GM18873 (cell line): ENCODE results near the gene SLC5A11.
"Not testable (repeated sequence)": the region's sequence is repeated elsewhere in the genome, so short reads cannot be mapped to it uniquely, and the experiment has no call there.

Source experiments
- ATAC-seq: cut with Tn5 transposase; IDR thresholded peaks from one replicate; pipeline ENCODE4 v1.9.1; 2021; ENCODE audit warnings: mild to moderate bottlenecking, moderate library complexity, moderate number of reproducible peaks; ENCODE audit not compliant: unreplicated experiment, low FRiP score

Gene SLC5A11

DNA sequence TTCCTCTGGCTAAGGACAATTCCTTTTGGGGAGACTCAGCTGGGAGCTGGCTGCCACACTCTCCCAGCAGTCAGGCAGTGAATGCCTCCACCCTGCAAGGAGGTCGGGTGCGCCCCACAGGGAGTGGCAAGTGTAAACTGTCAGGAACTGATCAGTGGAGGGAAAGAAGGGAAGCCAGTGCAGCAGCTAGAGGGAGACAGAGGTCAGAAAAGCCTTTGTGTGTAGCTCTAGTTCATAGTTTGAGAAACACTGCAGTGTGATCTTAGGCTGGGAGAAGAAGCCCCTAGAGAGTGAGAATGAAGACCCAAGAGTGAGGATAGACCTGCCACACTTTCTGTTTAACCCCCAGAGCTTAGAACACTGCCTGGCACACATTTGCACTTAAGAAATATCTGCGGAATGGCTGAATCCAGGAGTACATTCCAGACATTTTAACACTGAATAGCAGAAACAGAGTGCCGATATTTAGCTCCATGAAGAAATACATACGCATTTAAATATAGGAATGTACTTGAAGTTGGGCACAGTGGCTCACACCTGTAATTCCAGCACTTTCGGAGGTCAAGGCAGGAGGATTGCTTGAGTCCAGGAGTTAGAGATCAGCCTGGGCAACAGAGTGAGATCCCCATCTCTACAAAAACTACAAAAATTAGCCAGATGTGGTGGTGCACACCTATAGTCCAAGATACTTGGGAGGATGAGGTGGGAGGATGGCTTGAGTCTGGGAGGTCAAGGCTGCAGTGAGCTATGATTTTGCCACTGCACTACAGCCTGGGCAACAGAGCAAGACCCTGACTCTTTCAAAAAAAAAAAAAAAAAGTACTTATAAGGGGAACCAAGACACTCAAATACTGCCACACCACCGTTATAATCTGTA lies 11.1 kb upstream of the SLC5A11 start:
- no peak for ATAC-seq

GRCh38 chr16:24836836-24837235 lies 8.9 kb upstream of the SLC5A11 start:
- ATAC-seq = no peak

DNA sequence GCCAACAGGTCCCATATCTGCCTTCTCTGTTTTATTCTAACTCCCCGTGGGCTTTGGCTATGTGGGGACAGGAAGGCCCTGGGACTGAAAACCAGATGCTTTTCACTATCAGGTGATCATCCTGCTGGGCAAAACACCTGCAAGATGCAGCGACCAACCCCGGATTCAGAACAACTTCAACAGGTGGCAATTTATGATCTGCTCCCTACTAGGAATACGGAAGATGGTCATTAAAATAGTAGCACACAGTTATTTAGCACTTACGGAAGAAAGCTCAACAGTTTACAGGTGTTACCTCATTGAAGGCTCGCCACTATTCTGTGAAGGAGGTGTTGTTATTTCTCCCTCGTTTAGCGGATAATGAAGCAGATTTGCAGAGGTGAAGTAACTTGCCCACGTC lies 7.8 kb upstream of the SLC5A11 start:
- no peak for ATAC-seq

- no peak for ATAC-seq
Observed at GRCh38 chr16:24838554-24839266, 7.1 kb upstream of the SLC5A11 start.

GRCh38 chr16:24839347-24839972 lies 6.3 kb upstream of the SLC5A11 start:
- no peak for ATAC-seq

DNA sequence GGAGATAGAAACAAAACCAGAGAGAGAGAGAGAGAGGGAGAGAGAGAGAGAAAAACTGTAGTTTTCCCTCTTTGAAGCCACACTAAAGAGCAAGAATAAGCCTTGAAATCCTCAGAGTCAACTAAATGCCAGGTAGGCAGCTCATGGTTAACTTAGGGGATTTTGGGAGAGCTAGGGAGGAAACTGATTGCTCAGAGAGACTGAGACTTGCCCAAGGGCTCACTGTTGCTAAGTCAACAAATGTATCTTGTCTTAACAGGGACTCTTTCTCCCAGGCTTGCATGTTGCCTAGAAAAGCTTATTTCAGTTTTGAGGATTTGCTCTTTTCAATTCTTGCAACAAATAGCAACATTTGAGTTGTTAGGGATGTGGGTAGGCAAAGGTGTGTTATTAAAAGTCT lies 4.5 kb upstream of the SLC5A11 start:
- no peak for ATAC-seq

DNA sequence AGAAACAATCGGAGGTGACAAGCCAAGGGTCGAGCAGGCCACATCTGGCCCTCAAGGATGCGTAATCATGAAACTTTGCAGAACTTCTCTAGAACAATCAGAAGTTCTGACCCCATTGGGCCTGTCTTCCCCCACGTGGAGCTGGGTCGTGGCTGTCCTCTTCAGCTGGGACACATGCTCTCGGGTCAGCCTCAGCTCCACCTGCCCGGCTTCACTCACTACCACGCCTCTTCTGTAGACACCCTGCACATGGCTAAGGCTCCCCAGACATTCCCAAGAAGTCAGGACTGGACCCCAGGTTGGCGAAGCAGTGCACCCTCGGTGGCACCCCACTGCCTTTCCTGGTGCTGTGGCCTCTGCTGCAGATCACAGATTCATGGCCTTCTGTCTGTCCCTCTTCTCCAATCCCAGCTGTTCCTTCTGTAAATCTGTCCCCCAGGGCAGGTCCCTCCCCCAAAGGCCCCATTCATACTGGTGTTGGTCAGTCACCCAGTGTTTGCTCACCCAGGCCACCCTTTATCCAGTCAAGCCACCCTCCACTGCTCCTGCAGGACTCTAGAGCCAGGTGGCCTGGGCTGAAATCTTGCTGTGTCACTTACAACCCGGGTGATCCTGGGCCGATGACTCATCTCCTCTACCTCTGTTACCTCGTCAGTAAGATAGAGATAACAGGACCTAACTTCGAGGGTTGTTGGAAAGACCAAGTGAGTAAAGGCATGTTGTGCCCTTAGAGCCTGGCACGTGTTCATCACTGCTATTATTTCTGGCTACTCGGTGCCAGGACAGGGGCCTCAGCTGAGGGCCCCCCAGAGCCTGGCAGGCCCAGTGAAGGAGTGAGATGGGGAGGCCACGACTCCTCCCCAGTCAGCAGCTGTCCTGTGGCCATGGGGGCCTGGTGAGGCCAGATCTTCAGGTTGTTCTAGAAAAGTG lies 1.4 kb upstream of the SLC5A11 start:
- no peak for ATAC-seq

- ATAC-seq = not testable (repeated sequence)
Observed at GRCh38 chr16:24845031-24845365, 765 bp upstream of the SLC5A11 start.

GRCh38 chr16:24846548-24847357 lies 990 bp downstream of the SLC5A11 start:
- no peak for ATAC-seq

- no peak for ATAC-seq
Observed at GRCh38 chr16:24847358-24847664, 1.5 kb downstream of the SLC5A11 start.

GRCh38 chr16:24848065-24848464 lies 2.3 kb downstream of the SLC5A11 start:
- no peak for ATAC-seq

DNA sequence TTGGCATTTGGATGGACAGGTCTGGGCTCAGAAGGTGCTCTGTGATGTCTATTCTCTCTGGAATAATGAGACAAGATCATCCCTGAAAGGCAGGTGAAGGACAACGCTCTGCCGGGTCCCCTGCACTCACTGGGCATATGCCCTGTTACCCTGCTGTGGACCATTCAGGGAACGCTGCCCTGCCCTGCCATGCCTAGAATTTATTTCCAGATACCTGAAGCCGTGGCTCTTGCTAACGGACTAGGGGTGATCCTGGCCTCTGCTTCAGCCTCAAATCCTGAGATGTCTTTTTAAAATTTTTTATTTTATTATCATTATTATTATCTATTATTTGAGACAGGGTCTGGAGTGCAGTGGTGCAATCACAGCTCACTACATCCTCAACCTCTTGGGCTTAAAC lies 3.9 kb downstream of the SLC5A11 start:
- ATAC-seq = no peak

- ATAC-seq = no peak
Observed at GRCh38 chr16:24850289-24850938, 4.7 kb downstream of the SLC5A11 start.

GRCh38 chr16:24851700-24852099 lies 5.9 kb downstream of the SLC5A11 start:
- ATAC-seq = no peak

- ATAC-seq = no peak
Observed at GRCh38 chr16:24852281-24852721, 6.5 kb downstream of the SLC5A11 start.

GRCh38 chr16:24853169-24853824 lies 7.5 kb downstream of the SLC5A11 start:
- ATAC-seq = no peak

GRCh38 chr16:24853830-24854229 lies 8.1 kb downstream of the SLC5A11 start:
- no peak for ATAC-seq

GRCh38 chr16:24854607-24855171 lies 8.9 kb downstream of the SLC5A11 start:
- ATAC-seq = no peak
